GM18861 (cell line): ENCODE results near the gene OTOS.

Experiments used
- ATAC-seq: cut with Tn5 transposase; IDR thresholded peaks from one replicate; pipeline ENCODE4 v1.9.1; 2021; ENCODE audit not compliant: unreplicated experiment

The OTOS gene

DNA sequence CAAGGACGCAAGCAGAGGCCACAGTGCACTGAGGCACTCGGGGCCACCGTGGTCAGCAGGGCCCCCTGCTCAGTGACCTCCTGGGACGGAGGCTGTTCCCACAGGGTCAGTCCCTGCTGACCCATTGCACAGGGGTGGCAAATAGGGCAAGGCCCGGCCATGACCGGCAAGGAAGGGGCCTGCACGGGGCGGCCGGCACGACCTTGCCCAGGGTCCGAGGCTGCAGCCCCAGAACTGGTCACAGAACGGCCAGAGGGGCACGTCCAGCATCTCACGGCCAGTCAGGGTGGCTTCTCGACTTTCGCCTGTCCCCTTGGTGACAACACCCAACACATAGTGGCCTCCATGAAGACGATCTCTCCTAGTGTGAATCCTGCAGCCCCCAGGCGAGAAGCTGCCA, 27.6 kb upstream of the OTOS start:
- ATAC-seq: no peak

DNA sequence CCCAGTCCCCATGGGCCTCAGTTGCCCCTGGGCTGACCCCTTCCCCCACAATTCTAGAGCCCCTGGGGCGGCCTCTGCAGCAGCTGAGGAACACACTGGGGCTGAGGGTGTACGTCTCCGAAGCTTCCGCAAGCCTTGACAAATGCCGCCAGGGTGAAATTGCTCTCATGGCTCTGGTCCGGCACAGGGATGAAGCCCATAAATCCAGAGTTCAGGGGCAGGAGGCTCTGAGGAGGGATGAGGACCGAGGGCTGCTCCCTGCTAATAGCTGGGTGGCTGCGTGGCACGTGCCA, 27.1 kb upstream of the OTOS start:
- ATAC-seq: no peak

DNA sequence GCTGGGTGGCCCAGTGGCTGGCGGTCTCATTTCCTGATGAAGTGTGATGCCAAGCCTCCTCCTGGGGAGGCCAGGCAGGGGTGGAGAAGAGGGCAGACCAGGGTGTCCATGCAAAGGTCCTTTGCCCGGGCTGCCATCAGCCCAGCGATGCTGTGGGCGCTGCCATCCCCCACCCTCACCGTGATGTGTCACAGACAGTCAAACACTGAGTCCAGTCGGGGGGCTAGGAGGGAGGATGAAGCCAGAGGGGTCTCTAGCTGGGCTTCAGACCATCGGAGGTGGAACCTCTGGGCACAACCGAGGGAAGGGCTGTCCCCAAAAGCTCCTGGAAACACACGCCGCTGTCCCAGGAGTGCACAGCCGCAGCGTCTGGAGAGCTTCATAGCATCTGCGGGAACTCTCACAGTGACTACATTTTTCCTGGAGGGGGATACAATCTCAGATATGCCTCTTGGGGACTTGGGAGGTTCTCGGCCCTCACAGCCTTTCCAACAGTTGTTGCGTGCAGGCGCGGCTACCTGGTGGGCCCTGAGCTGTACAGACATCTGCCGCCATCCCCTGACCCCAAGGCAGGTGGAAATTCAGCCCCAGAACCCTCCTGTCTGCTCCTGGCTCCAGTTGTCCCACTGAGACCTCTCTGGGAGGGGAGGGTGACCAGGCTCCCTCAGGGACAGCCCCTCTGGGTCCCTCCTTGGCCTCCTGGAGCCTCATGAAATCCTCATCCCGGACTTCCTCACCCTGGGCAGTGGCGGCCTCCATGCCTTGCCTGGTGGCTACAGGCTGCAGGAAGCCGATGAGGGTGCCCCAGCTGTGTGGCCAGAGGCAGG, 26.5 kb upstream of the OTOS start:
- no peak for ATAC-seq

DNA sequence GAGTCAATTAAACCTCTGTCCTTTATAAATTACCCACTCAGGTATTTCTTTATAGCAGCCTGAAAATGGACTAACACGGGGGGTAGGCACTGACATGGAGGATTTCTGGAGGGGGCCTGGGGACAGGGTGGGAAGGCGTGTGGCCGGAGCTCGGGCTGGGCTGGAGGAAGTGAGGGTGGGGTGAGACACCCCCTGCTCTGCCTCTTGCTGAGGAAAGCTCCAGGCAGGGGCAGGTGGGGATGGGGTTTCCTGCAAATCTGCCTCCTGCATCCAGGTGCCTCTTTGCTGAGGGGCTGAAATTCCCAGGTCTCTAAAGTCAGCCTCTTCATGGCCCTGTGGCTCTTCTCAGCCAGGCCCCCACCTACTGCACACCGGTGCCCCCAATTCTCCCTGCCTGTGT, 25.7 kb upstream of the OTOS start:
- ATAC-seq: no peak

DNA sequence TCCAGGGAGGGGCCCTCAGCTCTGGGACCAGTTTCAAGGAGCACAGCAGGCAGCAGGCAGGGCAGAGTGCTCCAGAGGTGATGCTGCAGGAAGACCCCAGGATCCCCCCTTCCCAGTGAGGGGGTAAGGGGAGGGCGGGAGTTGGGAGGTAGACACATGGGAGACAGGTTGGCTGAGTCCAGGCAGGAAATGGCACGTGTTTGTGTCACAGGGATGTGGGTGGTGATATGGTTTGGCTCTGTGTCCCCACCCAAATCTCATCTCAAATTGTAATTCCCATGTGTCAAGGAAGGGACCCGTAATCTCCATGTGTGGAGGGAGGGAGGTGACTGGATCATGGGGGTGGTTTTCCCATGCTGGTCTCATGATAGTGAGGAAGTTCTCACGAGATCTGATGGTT, 25.2 kb upstream of the OTOS start:
- ATAC-seq: no peak

DNA sequence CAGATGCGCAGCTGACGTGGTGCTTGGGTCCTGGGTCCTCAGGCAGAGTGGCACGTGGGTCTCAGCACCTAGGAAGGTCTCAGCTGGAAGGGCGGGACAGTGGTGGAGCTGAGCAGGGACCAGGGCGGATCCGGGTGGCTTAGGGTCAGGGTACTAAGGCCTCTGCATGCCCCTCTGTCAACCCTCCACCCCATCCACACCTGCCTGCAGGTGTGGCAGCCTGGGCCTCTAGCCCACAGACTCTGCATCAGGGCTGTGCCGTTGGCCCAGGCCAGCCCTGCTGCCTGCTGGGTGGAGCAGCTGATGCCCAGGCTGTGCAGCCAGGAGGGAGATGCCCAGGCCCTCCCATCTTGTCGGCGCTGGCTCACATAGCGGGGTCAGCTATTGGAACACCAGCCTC, 24.6 kb upstream of the OTOS start:
- ATAC-seq: no peak

DNA sequence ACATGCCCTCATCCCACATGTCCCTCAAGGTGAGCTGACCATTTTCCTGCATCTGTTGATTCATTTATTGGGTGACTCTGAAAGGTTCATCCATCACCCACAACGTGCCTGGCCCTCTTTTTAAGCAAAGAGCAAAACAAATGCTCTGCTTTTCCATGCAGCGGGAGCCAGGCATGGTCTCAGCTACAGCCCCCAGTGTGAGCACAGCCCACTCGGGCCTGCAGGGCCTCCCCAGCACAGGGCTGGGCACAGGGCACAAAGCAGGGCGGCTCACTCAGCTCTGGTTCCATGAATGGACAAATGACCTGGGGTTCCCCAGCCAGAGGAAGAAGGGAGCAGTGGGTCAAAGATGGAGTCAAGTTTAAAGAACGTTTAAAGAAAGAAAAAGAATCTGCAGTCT, 24.1 kb upstream of the OTOS start:
- no peak for ATAC-seq

DNA sequence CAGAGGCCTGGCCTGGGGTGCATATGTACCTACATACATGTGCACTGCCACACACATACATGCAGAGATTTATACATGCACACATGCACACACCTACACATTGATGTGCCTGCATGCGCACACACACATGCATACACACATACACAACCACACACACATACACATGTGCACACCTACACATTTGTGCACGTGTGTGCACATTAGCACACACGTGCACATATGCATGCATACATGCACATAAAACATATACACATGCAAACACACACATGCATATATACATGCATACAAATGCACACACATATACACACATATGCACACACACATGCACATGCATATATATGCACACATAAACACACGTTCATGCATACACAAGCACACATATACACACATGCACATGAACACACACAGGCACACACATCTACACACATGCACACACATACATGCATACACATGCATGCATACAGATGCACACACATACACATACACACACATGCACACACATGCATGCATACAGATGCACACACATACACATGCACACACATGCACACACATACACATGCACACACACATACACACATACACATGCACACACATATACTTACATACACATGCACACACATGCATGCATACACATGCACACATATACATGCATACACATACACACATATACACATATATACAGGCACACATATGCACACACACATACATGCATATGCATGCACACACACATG, 23.6 kb upstream of the OTOS start:
- no peak for ATAC-seq

DNA sequence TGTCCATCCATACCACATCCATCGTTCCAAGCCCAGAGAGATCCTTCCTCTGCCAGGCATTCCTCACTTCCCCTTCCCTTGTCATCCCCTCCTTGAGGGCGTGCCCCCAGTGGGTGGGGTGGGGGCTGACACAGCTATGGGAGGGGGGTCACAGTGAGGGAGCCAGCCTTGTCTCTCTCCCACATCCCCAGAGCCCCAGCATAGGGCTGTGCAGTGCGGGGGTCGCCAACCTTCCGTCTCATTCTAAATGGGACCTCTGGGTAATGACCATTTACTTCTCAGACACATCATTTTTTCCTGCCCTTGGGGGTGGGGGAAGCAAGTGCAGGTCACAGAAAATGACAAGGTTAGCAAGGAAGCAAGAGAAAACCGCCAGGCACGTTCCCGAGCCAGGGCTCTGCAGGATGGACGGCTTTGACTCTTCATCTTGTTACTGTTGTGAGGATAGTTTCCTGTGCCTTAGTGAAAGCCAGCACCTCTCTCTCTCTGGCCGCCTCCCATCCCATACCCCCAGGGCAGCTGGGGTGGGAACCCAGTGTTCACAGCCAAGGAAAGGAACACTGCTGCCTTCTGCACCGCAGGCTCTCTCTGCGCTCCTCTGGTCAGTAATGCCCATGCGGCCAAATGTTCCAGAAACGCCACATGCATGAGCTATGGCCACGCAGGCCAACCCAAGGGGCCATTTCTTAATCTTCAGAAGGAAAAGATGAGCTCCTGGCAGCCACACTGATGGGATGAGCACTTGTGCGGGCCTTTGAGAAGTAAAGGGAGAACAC, 22.7 kb upstream of the OTOS start:
- ATAC-seq: no peak

DNA sequence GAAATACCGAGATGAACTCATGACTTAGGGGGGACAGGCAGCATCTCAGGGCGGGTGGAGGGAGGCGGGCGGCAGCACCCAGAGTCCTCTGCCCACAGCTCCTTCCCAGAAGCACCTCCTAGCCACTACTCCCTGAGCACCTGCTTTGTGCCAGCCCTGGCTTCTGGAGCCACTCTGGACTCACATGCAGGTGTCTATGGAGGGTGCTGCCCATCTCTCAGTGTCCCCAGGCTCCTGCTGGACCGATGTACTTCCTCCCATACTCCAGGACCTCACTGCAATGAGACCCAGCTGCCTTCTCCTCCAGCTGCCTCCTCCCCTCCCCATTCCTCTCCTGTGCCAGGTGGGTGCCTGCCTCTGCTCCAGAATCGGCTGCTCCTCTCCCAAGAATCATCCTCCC, 22.1 kb upstream of the OTOS start:
- no peak for ATAC-seq

DNA sequence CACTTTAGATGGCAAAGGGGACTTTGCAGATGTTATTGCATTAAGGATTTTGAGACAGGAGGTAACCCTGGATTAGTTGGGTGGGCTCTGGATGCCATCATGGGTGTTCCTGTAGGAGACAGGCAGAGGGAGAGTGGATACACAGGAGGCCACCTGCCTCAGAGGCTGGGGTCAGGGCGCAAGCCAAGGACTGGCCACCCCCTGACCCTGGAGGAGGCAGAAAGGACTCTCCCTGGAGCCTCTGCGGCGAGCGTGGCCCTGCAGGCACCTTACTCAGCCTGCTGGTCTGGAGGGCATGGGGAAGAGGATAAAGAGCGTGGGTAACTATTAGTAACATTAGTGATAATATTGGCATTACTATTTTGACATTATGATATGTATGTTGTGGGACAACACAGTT, 21.6 kb upstream of the OTOS start:
- no peak for ATAC-seq

DNA sequence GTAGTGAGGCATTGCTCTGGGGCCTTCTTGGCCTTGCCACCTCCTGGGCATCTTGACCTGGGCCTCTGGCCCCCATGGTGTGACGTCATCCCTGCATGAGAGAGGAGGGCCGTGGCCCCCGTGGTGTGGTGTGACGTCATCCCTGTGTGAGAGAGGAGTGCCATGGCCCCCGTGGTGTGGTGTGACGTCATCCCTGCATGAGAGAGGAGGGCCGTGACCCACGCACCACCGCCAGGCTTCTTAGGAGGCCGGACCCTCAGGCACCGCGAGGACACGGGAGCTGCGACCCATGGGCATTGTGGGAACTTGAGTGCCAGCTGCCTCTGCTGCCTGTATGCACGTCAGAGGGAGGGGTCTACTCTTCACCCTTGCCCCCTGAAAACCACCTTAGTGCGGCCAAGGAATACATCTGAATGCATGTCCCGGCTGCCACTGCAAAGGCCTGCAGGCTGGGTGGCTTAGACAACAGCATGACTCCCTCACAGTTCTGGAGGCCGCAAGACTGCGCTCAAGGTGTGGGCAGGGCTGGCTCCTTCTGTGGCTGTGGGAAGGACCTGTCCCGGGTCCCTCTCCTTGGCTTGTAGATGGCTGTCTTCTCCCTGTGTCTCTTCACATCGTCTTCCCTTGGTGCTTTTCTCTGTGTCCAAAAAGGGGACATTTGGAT, 20.8 kb upstream of the OTOS start:
- no peak for ATAC-seq

DNA sequence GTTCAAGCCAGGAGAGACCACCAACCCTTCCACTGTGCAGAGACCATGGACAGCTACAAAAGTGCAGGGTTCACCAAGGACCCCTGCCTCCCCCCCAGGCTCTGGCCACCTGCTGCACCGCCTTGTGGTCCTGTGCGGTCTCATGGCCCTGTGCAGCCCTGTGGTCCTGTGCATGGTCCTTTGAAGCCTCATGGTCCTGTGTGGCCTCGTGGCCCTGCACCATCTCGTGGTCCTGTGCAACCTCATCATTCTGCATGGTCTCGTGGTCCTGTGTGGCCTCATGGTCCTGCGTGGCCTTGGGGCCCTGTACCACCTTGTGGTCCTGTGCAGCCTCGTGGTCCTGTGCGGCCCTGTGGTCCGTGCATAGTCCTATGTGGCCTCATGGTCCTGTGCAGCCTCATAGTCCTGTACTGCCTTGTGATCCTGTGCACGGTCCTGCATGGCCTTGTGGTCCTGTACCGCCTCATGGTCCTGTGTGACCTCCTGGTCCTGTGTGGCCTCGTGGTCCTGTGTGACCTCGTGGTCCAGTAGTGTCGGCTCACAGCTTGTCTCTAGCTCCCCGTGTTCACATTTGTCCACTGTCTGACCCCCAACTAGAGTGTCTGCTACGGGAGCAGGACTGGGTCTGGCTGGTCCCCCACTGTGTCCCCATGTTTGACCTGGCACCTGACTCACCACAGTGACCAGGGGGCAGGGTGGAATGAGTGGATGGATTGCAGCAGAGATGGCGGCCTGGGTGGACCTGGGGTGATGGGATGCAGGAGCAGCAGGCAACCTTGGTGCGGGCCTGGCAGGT, 20.0 kb upstream of the OTOS start:
- ATAC-seq: no peak

DNA sequence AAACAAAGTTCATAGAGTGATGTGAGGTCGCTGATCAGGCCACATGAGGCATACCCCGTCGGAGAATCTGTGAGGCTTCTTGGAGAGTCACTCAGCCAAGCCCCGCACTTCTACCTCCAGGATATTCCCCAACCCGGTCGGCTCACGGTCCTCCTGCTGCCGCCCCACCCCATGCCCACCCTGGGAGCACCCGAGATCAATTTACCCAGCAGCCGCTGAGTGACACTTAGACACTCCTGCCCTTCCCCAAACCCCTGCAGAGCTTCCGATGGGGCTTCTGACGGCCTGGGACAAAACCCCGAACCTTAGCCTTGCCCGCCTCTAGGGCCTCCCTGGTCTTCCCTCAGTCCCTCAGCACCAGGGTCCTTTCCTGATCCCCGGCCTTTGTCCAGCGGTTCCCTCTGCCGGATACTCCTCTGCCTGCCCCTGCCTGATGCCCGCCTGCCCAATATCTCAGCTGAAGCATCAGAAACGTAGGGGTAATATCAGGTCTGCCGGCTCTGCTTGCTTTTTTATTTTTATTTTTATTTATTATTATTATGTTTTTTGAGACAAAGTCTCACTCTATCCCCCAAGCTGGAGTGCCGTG, 18.9 kb upstream of the OTOS start:
- no peak for ATAC-seq

DNA sequence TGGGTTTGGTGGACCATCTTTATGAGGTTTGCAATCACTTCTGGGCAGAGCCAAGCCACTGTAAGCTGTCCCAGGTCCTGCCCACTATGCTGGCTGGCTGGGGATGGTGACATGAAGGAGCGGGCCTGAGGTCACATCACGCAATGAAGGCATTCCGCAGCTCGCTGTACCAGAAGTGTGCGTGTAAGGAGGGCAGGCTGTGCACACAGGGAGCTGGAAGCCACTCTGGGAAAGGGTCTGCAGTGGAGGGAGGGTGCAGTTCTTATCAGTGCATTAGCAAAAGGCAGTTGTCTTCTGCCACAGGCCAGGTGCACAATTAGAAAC, 16.7 kb upstream of the OTOS start:
- no peak for ATAC-seq

DNA sequence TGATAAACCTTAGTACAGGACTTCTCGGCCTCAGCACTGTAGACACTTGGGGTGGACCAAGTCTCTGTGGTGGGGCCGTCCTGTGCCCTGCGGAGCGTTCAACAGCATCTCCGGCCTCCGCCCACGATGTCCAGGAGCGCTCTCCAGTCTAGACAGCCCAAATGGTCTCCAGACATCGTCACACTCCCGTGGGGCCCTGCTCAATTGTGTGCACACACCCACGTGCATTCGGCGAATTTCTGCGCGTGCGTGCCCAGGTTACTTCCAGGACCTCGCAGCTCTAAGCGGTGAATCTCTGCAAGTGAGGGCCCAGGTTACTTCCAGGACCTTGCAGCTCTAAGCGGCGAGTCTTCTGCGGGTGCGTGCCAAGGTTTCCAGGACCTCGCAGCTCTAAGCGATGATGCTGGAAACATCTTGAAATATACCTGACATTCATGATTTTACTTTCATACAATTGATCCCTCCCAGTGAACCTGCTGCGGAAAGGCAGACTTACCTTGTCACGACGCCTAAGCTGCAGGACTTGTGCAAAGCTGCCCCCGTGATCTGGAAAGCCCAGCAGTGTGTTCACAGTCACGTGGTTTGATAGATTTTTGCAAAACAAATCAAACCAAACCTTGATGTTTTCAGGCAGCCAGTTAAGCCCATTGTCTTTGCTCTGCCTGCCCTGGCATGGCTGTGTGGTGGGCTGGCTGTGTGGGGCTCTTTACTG, 16.1 kb upstream of the OTOS start:
- no peak for ATAC-seq

DNA sequence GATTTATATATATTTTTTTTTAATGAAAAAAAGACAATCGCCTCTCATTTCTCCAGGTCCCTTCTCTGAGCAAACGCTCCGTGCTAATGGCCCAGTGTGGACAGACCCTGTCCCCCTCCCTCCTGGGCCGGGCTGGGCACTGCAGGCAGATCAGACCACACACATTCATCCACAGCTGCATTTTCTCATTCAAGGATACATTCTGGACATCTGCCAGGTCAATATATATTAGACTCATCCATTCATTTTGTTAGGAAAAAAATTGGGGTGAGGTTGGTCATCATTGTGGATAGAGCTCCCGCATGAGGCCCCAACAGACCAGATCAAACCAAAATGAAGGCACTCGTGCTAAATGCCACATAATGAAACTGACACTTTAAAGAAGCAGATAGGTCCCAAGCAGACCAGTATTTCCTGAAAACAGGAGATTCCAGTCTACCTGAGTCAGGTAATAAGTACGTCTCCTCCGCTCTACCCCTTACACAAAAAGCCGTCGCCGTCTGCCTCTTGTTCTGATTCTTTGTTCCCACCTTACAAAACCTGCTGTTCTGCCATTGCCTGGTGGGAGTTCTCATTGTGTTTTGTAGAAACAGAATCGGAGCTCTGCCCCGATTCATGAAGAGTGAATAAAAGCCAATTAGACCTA, 15.4 kb upstream of the OTOS start:
- no peak for ATAC-seq

DNA sequence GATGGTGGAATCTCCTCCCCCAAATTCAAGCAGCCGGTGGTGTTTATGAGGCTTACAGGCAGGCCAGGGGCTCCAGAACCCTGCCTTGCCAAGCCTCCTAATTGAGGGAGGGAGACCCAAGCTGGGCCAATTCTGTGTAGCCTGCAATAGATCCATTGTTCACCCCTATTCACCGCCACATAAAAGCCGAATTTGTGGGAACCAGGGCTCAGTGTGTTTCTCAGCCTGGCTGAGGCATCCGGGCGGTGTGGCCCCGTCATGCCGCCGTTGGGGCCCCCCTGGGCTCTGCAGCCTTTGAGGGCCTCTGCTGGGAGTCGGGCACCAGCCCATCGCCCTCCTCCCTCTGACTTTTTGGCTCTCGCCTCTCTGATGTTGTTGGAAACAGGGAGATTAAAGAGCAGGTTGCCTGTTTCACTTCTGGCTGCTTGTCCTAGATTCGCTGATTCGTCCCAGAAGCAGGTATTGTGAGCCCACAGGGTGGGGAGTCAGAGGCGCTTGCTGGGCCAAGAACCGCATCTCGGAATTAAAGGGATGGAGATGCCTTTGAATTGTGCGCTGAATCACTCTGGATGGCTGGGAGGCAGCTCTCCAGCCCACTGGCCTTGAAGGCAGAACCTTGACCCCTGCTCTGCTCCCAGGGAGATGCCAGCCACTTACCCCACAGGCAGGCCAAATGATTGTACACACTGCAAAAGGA, 14.7 kb upstream of the OTOS start:
- no peak for ATAC-seq

DNA sequence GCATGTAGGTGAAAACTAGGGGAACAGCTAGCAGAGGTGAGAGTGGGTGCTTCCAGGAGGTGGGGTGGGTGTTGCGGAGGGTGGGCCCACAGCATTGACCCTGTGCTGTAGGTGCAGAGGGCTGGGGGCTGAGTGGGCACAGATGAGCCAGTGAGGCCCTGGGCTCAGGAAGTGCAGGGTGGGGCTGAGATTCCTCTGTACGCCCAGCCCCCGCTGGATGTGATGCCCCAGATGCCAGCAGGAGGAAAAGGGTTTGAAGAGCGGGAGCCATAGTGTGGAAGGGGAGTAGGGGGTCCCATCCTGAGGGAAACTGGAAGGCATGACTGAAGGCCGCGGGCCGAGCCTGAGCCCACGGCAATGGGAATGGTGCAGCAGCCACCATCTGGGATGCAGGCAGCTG, 14.1 kb upstream of the OTOS start:
- ATAC-seq: no peak
